ENCODE data around the gene KIAA1671. TPM values are rescaled to one million over a fixed set of nuclear protein-coding genes. Genes with fewer than 3 reads are reported as not detected.

Gene KIAA1671
- total RNA-seq, 4 donors from 2014 or later, result 7.3 to 15.1 (median 10.2) TPM

DNA sequence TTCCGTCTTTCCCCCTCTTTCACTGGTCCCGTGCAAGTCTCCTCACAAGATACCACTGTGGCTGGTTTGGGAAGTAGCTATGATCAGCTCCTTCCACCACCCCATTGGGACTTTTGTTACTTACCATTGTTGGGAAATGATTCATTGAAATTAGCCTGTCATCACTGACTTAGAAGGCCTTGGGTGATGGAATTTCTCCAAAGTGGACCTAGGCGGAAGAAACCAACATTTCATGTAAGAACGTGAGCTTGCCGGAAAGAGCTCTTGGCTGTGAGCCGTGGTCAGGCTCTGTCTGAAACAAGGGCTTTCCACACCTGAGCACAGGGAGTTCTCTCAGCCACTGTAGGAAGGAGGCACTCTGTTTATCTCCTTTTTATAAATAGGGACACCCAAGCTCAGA is 223.7 kb downstream of the KIAA1671 start:
- TF ChIP-seq CTCF (IDR thresholded peaks at IDR 0.05; ENCODE audit: low read depth), result no peak

DNA sequence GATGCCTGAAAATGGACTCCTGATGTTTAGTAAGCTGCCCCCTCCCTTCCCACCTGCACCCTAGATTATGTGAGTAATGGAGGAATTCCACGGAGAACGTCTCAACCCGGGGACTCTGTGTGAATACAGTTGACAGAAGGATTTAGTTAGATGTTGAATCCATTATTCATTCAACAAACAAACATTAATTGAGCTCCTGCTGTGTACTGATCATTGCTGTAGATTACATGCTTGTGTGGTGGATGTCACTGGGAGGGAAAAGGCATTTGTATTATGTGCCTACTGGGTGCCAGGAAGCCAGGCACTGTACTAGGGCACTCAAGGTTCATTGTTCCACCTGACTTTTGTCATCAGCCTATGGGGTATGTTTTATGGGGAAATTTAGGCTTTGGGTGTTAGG is 224.3 kb downstream of the KIAA1671 start:
- TF ChIP-seq CTCF (IDR thresholded peaks at IDR 0.05; ENCODE audit: low read depth), result no peak

GRCh38 chr22:25177226-25177625 is 224.7 kb downstream of the KIAA1671 start:
- no peak for TF ChIP-seq CTCF (IDR thresholded peaks at IDR 0.05; ENCODE audit: low read depth)

GRCh38 chr22:25177895-25178294 is 225.4 kb downstream of the KIAA1671 start:
- TF ChIP-seq CTCF (IDR thresholded peaks at IDR 0.05; ENCODE audit: low read depth), result no peak

GRCh38 chr22:25182131-25183110 is 229.9 kb downstream of the KIAA1671 start:
- no peak for TF ChIP-seq CTCF (IDR thresholded peaks at IDR 0.05; ENCODE audit: low read depth)

GRCh38 chr22:25183949-25184619 is 231.6 kb downstream of the KIAA1671 start:
- no peak for TF ChIP-seq CTCF (IDR thresholded peaks at IDR 0.05; ENCODE audit: low read depth)

DNA sequence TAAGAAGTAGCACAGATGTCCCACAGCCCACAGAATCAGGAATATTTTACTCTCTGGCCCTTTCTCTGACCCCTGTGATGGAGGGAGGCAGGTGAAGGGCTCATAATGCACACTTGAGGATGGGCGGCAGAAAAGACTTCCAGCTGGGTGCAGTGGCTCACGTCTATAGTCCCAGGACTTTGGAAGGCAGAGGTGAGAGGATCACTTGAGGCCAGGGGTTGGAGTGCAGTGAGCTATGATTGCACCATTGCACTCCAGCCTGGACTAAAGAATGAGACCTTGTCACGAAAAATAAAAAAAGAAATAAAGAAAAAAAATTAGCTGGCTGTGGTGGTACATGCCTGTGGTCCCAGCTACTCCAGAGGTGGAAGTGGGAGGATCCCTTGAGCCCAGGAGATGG is 233.6 kb downstream of the KIAA1671 start:
- TF ChIP-seq CTCF (IDR thresholded peaks at IDR 0.05; ENCODE audit: low read depth), result no peak

Measured in subcutaneous adipose tissue (tissue), 4 donors.